CD14-positive monocyte (primary cell): ENCODE measurements around the gene SYPL1. TPM values are rescaled to one million over a fixed set of nuclear protein-coding genes. Genes with fewer than 3 reads are reported as not detected.

Source experiments
- DNase-seq, 3 donors: peaks; one replicate each; pipeline ENCODE4 v3.0.0-alpha.2; 2011 to 2022
- H2AFZ ChIP-seq: 2 replicates; pipeline ENCODE4 v1.6.0; 2012; ENCODE audit warnings: mild to moderate bottlenecking, low read depth, low read length, inconsistent platforms; ENCODE audit not compliant: insufficient read depth, poor library complexity, severe bottlenecking
- H3K27ac ChIP-seq, 2 donors: 1 replicate in 1 of 2; 2 replicates in 1 of 2; pipeline ENCODE4 v1.5.1; 2012 to 2013; ENCODE audit warnings: low read length in 2 of 2, control low read depth in 1 of 2, inconsistent platforms in 1 of 2, low read depth in 1 of 2, mild to moderate bottlenecking in 1 of 2
- H3K27me3 ChIP-seq, 2 donors: one replicate each; pipeline versions ENCODE4 v1.6.0 to v1.6.1; 2011 to 2013; ENCODE audit warnings: low read length in 2 of 2; ENCODE audit not compliant: control insufficient read depth in 2 of 2, insufficient read depth in 2 of 2
- H3K36me3 ChIP-seq, 2 donors: replicated peaks in 1 of 2; 1 replicate in 1 of 2; 2 replicates in 1 of 2; pipeline versions ENCODE4 v1.5.1 to v1.6.1; 2012 to 2013; ENCODE audit warnings: low read length in 2 of 2, control low read depth in 1 of 2, inconsistent platforms in 1 of 2, mild to moderate bottlenecking in 1 of 2; ENCODE audit not compliant: insufficient read depth in 2 of 2, control insufficient read depth in 1 of 2
- H3K4me1 ChIP-seq, 2 donors: 1 replicate in 1 of 2; 2 replicates in 1 of 2; pipeline versions ENCODE4 v1.5.1 to v1.6.1; 2012 to 2013; ENCODE audit warnings: low read length in 2 of 2, control low read depth in 1 of 2, inconsistent platforms in 1 of 2, mild to moderate bottlenecking in 1 of 2, moderate library complexity in 1 of 2; ENCODE audit not compliant: insufficient read depth in 2 of 2, control insufficient read depth in 1 of 2
- H3K4me2 ChIP-seq: replicated peaks from 2 replicates; pipeline ENCODE3; 2012; ENCODE audit warnings: low read length, moderate library complexity, mild to moderate bottlenecking; ENCODE audit not compliant: poor library complexity, severe bottlenecking; ENCODE audit errors: extremely low read depth
- H3K4me3 ChIP-seq, 3 experiments: fragments of 200-600 bp in 1 of 3; sonication (generic) in 1 of 3; replicated peaks in 1 of 3; 1 replicate in 2 of 3; 2 replicates in 1 of 3; pipeline ENCODE4 v1.5.1; 2011 to 2013; ENCODE audit warnings: low read length in 3 of 3, mild to moderate bottlenecking in 3 of 3, control low read depth in 2 of 3, low read depth in 2 of 3, inconsistent platforms in 1 of 3, moderate library complexity in 1 of 3
- H3K79me2 ChIP-seq: 2 replicates; pipeline ENCODE4 v1.6.0; 2012; ENCODE audit warnings: mild to moderate bottlenecking, control low read depth, inconsistent platforms, low read length, moderate library complexity; ENCODE audit not compliant: insufficient read depth
- H3K9ac ChIP-seq: 2 replicates; pipeline ENCODE4 v1.6.0; 2017; ENCODE audit warnings: low read length, mild to moderate bottlenecking; ENCODE audit not compliant: insufficient read depth, poor library complexity, severe bottlenecking
- H3K9me3 ChIP-seq, 2 donors: replicated peaks in 1 of 2; 1 replicate in 1 of 2; 2 replicates in 1 of 2; pipeline versions ENCODE4 v1.5.1 to v1.6.1; 2012 to 2013; ENCODE audit warnings: low read length in 2 of 2, control low read depth in 1 of 2; ENCODE audit not compliant: control insufficient read depth in 1 of 2, insufficient read depth in 1 of 2
- H4K20me1 ChIP-seq: 2 replicates; pipeline ENCODE4 v1.6.0; 2012; ENCODE audit warnings: mild to moderate bottlenecking, low read length, control low read depth, moderate library complexity; ENCODE audit not compliant: insufficient read depth
- H3K27ac Mint-ChIP-seq, 7 donors: one replicate each; pipeline ENCODE4 v1.8.0; 2020; ENCODE audit warnings: mild to moderate bottlenecking in 7 of 7, mixed read lengths in 7 of 7, moderate library complexity in 6 of 7, inconsistent platforms in 2 of 7
- H3K27me3 Mint-ChIP-seq, 3 donors: one replicate each; pipeline ENCODE4 v1.8.0; 2021 to 2022; ENCODE audit warnings: low read depth in 3 of 3, mild to moderate bottlenecking in 3 of 3, mixed read lengths in 3 of 3, moderate library complexity in 3 of 3, inconsistent platforms in 1 of 3
- H3K36me3 Mint-ChIP-seq, 2 donors: one replicate each; pipeline ENCODE4 v1.8.0; 2020; ENCODE audit warnings: mixed read lengths in 2 of 2, inconsistent platforms in 1 of 2, mild to moderate bottlenecking in 1 of 2
- H3K4me1 Mint-ChIP-seq: one replicate; pipeline ENCODE4 v1.8.0; 2020; ENCODE audit warnings: mild to moderate bottlenecking, mixed read lengths
- H3K4me3 Mint-ChIP-seq, 2 donors: one replicate each; pipeline ENCODE4 v1.8.0; 2020; ENCODE audit warnings: mild to moderate bottlenecking in 2 of 2, mixed read lengths in 2 of 2, moderate library complexity in 1 of 2
- H3K9me3 Mint-ChIP-seq, 7 donors: one replicate each; pipeline ENCODE4 v1.8.0; 2020 to 2022; ENCODE audit warnings: mixed read lengths in 7 of 7, mild to moderate bottlenecking in 6 of 7, moderate library complexity in 6 of 7, inconsistent platforms in 2 of 7
- CTCF ChIP-seq: fragments of 200-600 bp; IDR thresholded peaks from one replicate; pipeline ENCODE4 v1.8.0; 2022; ENCODE audit warnings: antibody characterized with exemption, mild to moderate bottlenecking
- WGBS: methylation state at CpG from one replicate; pipeline ENCODE4 v1.1.5; 2013; ENCODE audit warnings: missing lambda C conversion rate; ENCODE audit not compliant: insufficient coverage; 5-methylcytosine and 5-hydroxymethylcytosine counted together
- intact Hi-C, 2 donors: fragments of 100-400 bp; cut with micrococcal nuclease; formaldehyde crosslinking; loops; one replicate each; pipeline versions ENCODE4 v1.15.0 to v1.15.1; 2023
- polyA plus RNA-seq, 3 donors: library from polyadenylated mRNA; depleted of rRNA in 1 of 3; unstranded in 2 of 3; stranded (reverse) in 1 of 3; fragments of 300-500 nt in 2 of 3; fragments of >200 nt in 1 of 3; fragmentation: Illumina TruSeq in 2 of 3; gene quantifications; 1 replicate in 2 of 3; 2 replicates in 1 of 3; pipeline ENCODE4 v1.2.3, GENCODE V29; 2012 to 2021

Gene SYPL1
- polyA plus RNA-seq, 3 donors: 22.3 to 82.1 (median 64.7) TPM

DNA sequence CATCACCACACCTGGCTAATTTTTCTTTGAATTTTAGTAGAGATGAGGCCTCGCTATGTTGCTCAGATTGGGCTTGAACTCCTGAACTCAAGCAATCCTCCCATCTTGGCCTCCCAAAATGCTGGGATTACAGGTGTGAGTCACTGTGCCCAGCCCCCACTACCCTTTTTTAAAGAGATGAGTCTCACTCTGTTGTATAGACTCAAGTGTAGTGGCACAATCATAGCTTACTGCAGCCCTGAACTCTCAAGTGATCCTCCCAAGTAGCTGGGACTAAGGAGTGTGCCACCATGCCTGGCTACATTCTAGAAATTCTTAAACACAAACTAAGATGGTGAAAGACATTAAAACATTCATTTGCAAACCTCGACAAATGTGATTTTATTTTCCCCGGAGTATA, 12.6 kb downstream of the SYPL1 start:
- Mint-ChIP-seq H3K27ac (peak overlapping the region in 1 of 7 donors; percentile 10), H3K4me3 (no peak overlapping the region), H3K9me3 (peaks cover 0 to 3% (median 0%) of the 10 kb centered on the region in 7 donors), H3K27me3 (no peaks in the 10 kb centered on the region), H3K4me1 (peaks cover 14% of the 10 kb centered on the region), H3K36me3 (peaks cover 29 to 41% of the 10 kb centered on the region in 2 donors)
- no peaks in the 10 kb centered on the region for H3K27me3 ChIP-seq
- H3K9me3 ChIP-seq: no peaks in the 10 kb centered on the region
- H3K79me2 ChIP-seq: peaks cover 61% of the 10 kb centered on the region
- no peak for TF ChIP-seq CTCF
- no peak overlapping the region for H3K4me2 ChIP-seq
- peaks cover 66% of the 10 kb centered on the region for H4K20me1 ChIP-seq
- DNase-seq: no peak
- H3K4me3 ChIP-seq: no peak overlapping the region
- H3K27ac ChIP-seq: no peak overlapping the region
- H3K36me3 ChIP-seq: peaks cover 36 to 43% of the 10 kb centered on the region in 2 donors
- H3K4me1 ChIP-seq: no peaks in the 10 kb centered on the region
- intact Hi-C loops: no loop called here
- H2AFZ ChIP-seq: no peak overlapping the region
- 100% methylated on average over 1 of the region's 3 CpGs for WGBS
- H3K9ac ChIP-seq: no peak overlapping the region

GRCh38 chr7:106098889-106099288, 13.2 kb downstream of the SYPL1 start:
- H3K27me3 Mint-ChIP-seq: no peaks in the 10 kb centered on the region
- Histone ChIP-seq H4K20me1 (peaks cover 60% of the 10 kb centered on the region), H2AFZ (no peak overlapping the region), H3K9ac (no peak overlapping the region), H3K4me3 (no peak overlapping the region), H3K9me3 (no peaks in the 10 kb centered on the region), H3K27me3 (no peaks in the 10 kb centered on the region), H3K27ac (no peak overlapping the region), H3K4me1 (no peaks in the 10 kb centered on the region), H3K4me2 (no peak overlapping the region), H3K36me3 (peaks cover 38 to 50% of the 10 kb centered on the region in 2 donors), H3K79me2 (peaks cover 55% of the 10 kb centered on the region)
- intact Hi-C loops: no loop called here
- no peak overlapping the region for H3K4me3 Mint-ChIP-seq
- no peak overlapping the region for H3K27ac Mint-ChIP-seq
- DNase-seq: no peak
- peaks cover 34 to 41% of the 10 kb centered on the region in 2 donors for H3K36me3 Mint-ChIP-seq
- H3K9me3 Mint-ChIP-seq: peaks cover 0 to 3% (median 0%) of the 10 kb centered on the region in 7 donors
- TF ChIP-seq CTCF: no peak
- peaks cover 14% of the 10 kb centered on the region for H3K4me1 Mint-ChIP-seq
